IMR-90 (cell line): Measurements from ENCODE around the gene COA6. TPM values are rescaled to one million over a fixed set of nuclear protein-coding genes. Genes with fewer than 3 reads are reported as not detected.

ENCODE experiments used
- ATAC-seq: fragments of 200-7000 bp; cut with Tn5 transposase; 2 replicates; pipeline ENCODE4 v1.9.1; 2020; ENCODE audit warnings: low read depth, mild to moderate bottlenecking, moderate library complexity
- BruUV-seq: library from RNA; stranded (reverse); fragments of 400-500 nt; replicated peaks from 2 replicates; lab custom pipeline; 2021; lab: Mats Ljungman, UMichigan
- CTCF ChIA-PET: fragments of 300-600 bp; formaldehyde crosslinking; extraction: SDS; loops from one replicate; lab custom pipeline; 2021; ENCODE audit warnings: antibody characterized with exemption; lab: Yijun Ruan, JAX
- POLR2A ChIA-PET: fragments of 300-600 bp; sonication (Branson Sonifier 250); formaldehyde crosslinking; loops from one replicate; lab custom pipeline; 2022; ENCODE audit warnings: antibody characterized with exemption; ENCODE audit not compliant: unreplicated experiment; lab: Charles Lee
- DNase-seq: peaks from one replicate; pipeline ENCODE4 v3.0.0; 2013
- H2AFZ ChIP-seq: replicated peaks from 2 replicates; pipeline ENCODE3; 2013; ENCODE audit warnings: low read length, mild to moderate bottlenecking; ENCODE audit not compliant: poor library complexity
- H2AK5ac ChIP-seq: 2 replicates; pipeline ENCODE4 v1.6.1; 2013; ENCODE audit warnings: low read depth, low read length, inconsistent platforms
- H2AK9ac ChIP-seq: replicated peaks from 2 replicates; pipeline ENCODE3; 2013; ENCODE audit warnings: mild to moderate bottlenecking, low read depth, low read length, moderate library complexity; ENCODE audit not compliant: poor library complexity
- H2BK120ac ChIP-seq: 2 replicates; pipeline ENCODE4 v1.6.1; 2013; ENCODE audit warnings: low read depth, low read length, inconsistent platforms
- H2BK15ac ChIP-seq: 3 replicates; pipeline ENCODE4 v1.6.1; 2013; ENCODE audit warnings: low read depth, low read length, inconsistent platforms
- H2BK20ac ChIP-seq: 2 replicates; pipeline ENCODE4 v1.6.1; 2013; ENCODE audit warnings: low read depth, mild to moderate bottlenecking, inconsistent platforms, low read length, moderate library complexity
- H2BK5ac ChIP-seq: 2 replicates; pipeline ENCODE4 v1.6.1; 2013; ENCODE audit warnings: mild to moderate bottlenecking, low read depth, low read length, inconsistent platforms; ENCODE audit not compliant: poor library complexity, severe bottlenecking
- H3K14ac ChIP-seq: replicated peaks from 2 replicates; pipeline ENCODE4 v1.6.1; 2013; ENCODE audit warnings: low read depth, low read length, inconsistent platforms
- H3K18ac ChIP-seq: 2 replicates; pipeline ENCODE4 v1.6.1; 2013; ENCODE audit warnings: low read depth, low read length, control low read depth
- H3K23ac ChIP-seq: 2 replicates; pipeline ENCODE4 v1.6.1; 2013; ENCODE audit warnings: low read depth, low read length, inconsistent platforms
- H3K27ac ChIP-seq: 2 replicates; pipeline ENCODE4 v1.5.1; 2013; ENCODE audit warnings: mild to moderate bottlenecking, control low read depth, low read length; ENCODE audit not compliant: insufficient read depth
- H3K27me3 ChIP-seq: 2 replicates; pipeline ENCODE4 v1.6.1; 2013; ENCODE audit warnings: low read length; ENCODE audit not compliant: control insufficient read depth, insufficient read depth
- H3K36me3 ChIP-seq: 2 replicates; pipeline ENCODE4 v1.6.1; 2013; ENCODE audit warnings: low read length, mixed read lengths; ENCODE audit not compliant: control insufficient read depth, insufficient read depth
- H3K4ac ChIP-seq: 2 replicates; pipeline ENCODE4 v1.6.1; 2013; ENCODE audit warnings: low read depth, low read length, inconsistent platforms
- H3K4me1 ChIP-seq: 2 replicates; pipeline ENCODE4 v1.6.1; 2013; ENCODE audit warnings: low read length, mixed read lengths; ENCODE audit not compliant: control insufficient read depth, insufficient read depth
- H3K4me2 ChIP-seq: 2 replicates; pipeline ENCODE4 v1.6.1; 2013; ENCODE audit warnings: low read depth, mild to moderate bottlenecking, control low read depth, low read length, moderate library complexity
- H3K4me3 ChIP-seq: 2 replicates; pipeline ENCODE4 v1.5.1; 2013; ENCODE audit warnings: low read depth, mild to moderate bottlenecking, control low read depth, low read length, moderate library complexity; ENCODE audit not compliant: insufficient read depth
- H3K56ac ChIP-seq: 2 replicates; pipeline ENCODE4 v1.6.1; 2013; ENCODE audit warnings: low read length, inconsistent platforms; ENCODE audit not compliant: insufficient read depth; ENCODE audit errors: extremely low read depth
- H3K79me1 ChIP-seq, 2 experiments: 2 replicates each; pipeline ENCODE4 v1.6.1; 2013; ENCODE audit warnings: low read length in 2 of 2, inconsistent platforms in 1 of 2, low read depth in 1 of 2
- H3K9ac ChIP-seq: 2 replicates; pipeline ENCODE4 v1.6.1; 2013; ENCODE audit warnings: low read depth, low read length, control low read depth
- H3K9me1 ChIP-seq: 2 replicates; pipeline ENCODE4 v1.6.1; 2013; ENCODE audit warnings: low read length, inconsistent platforms; ENCODE audit not compliant: insufficient read depth
- H3K9me3 ChIP-seq: 2 replicates; pipeline ENCODE4 v1.6.1; 2013; ENCODE audit warnings: low read length; ENCODE audit not compliant: control insufficient read depth, insufficient read depth
- H4K20me1 ChIP-seq: 2 replicates; pipeline ENCODE4 v1.6.1; 2013; ENCODE audit warnings: low read length, inconsistent platforms; ENCODE audit not compliant: insufficient read depth
- H4K5ac ChIP-seq: 2 replicates; pipeline ENCODE4 v1.6.1; 2013; ENCODE audit warnings: mild to moderate bottlenecking, low read depth, low read length, control low read depth
- H4K8ac ChIP-seq, 2 experiments: 2 replicates each; pipeline ENCODE4 v1.6.1; 2013; ENCODE audit warnings: low read depth in 2 of 2, low read length in 2 of 2, control low read depth in 1 of 2, inconsistent platforms in 1 of 2
- H4K91ac ChIP-seq: 2 replicates; pipeline ENCODE4 v1.6.1; 2013; ENCODE audit warnings: low read depth, low read length, inconsistent platforms; ENCODE audit not compliant: insufficient read depth
- MAZ ChIP-seq: IDR thresholded peaks from 2 replicates; pipeline ENCODE4 v1.6.1; 2012; ENCODE audit warnings: low read depth, mild to moderate bottlenecking, low read length, improper control_type of control experiment, moderate library complexity, borderline replicate concordance
- MXI1 ChIP-seq: IDR thresholded peaks from 2 replicates; pipeline ENCODE4 v1.6.1; 2012; ENCODE audit warnings: low read depth, mild to moderate bottlenecking, low read length, moderate library complexity, borderline replicate concordance
- POLR2A ChIP-seq: IDR thresholded peaks from 2 replicates; pipeline ENCODE4 v1.6.1; 2012; ENCODE audit warnings: mild to moderate bottlenecking, low read depth, low read length
- RAD21 ChIP-seq: IDR thresholded peaks from 2 replicates; pipeline ENCODE4 v1.6.1; 2012; ENCODE audit warnings: low read length, improper control_type of control experiment
- WGBS, 2 experiments: methylation state at CpG; one replicate each; pipeline versions ENCODE4 v1.1.5 to v1.1.7; 2013; ENCODE audit warnings: missing lambda C conversion rate in 2 of 2; ENCODE audit not compliant: insufficient read length in 1 of 2; ENCODE audit errors: extremely low coverage in 2 of 2; 5-methylcytosine and 5-hydroxymethylcytosine counted together
- dilution Hi-C: fragments of 300-500 bp; cut with HindIII; formaldehyde crosslinking; loops from one replicate; pipeline ENCODE4 v1.14.3; 2018; ENCODE audit warnings: low sequenced_read_pairs; ENCODE audit not compliant: unreplicated experiment
- in situ Hi-C: fragments of 300-500 bp; cut with MboI; formaldehyde crosslinking; loops from 3 replicates; pipeline ENCODE4 v1.14.3; 2019; ENCODE audit warnings: low sequenced_read_pairs, inconsistent platforms, mixed read lengths
- intact Hi-C: fragments of 100-400 bp; cut with micrococcal nuclease; formaldehyde crosslinking; loops from 2 replicates; pipeline ENCODE4 v1.10.0; 2022
- polyA plus RNA-seq, 3 experiments: library from polyadenylated mRNA; depleted of rRNA; stranded (reverse); fragments of >200 nt; gene quantifications; 2 replicates each; pipeline ENCODE4 v1.2.3, GENCODE V29; 2012; ENCODE audit warnings: low replicate concordance in 1 of 3
- total RNA-seq: library from RNA; depleted of rRNA; stranded (reverse); fragments of >200 nt; gene quantifications from 2 replicates; pipeline ENCODE4 v1.2.3, GENCODE V29; 2012

Gene COA6
- total and polyA plus RNA-seq, 2 of the 4 experiments (the other 2 are of a cell fraction), result 6.8 to 14.3 TPM

DNA sequence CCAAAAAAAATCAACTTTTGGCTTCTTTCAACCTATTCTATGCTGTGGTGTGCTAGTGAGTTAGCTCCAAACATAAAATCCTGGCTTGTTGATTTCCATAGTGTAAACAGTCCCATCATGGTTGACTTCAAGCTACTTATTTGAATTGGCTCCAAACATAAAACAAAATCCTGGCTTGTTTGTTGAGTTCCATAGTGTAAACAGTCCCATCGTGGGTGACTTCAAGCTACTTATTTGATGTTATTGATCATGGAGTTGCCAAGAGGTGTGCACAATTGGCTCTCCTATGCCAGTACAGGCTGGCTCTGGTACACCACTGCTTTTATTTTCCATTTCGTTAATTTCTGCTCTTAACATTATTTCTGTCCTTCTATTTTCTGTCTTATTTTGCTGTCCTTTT is 1.8 kb upstream of the COA6 start:
- Histone ChIP-seq H3K18ac (no peak overlapping the region), H2AK9ac (no peak overlapping the region), H2BK20ac (no peak overlapping the region), H3K9me1 (0 out of 2 replicates have a peak, but pooled peaks cover 2% of the 10 kb centered on the region), H3K23ac (no peak overlapping the region), H2BK5ac (no peak overlapping the region), H3K56ac (no peak overlapping the region), H3K4me3 (no peak overlapping the region), H3K4ac (no peak overlapping the region), H3K4me2 (no peak overlapping the region), H4K91ac (no peak overlapping the region), H4K5ac (peak overlapping the region; percentile 49; the same call in 1 of the 2 replicates), H4K20me1 (no peaks in the 10 kb centered on the region), H3K27ac (no peak overlapping the region), H4K8ac (no peak overlapping the region), H3K36me3 (peaks cover 5% of the 10 kb centered on the region), H2AFZ (no peak overlapping the region), H3K14ac (no peak overlapping the region), H3K9ac (no peak overlapping the region), H2AK5ac (no peak overlapping the region), H3K27me3 (no peaks in the 10 kb centered on the region), H2BK15ac (no peak overlapping the region), H2BK120ac (no peak overlapping the region), H3K79me1 (peaks cover 18 to 30% of the 10 kb centered on the region in 2 experiments; a peak in 3 of 4 replicates), H3K9me3 (no peaks in the 10 kb centered on the region), H3K4me1 (no peaks in the 10 kb centered on the region)
- CTCF ChIA-PET, result no interaction called here
- WGBS, 2 experiments, result no CpG with 5 or more reads among the region's 2 CpGs
- DNase-seq, result no peak
- in situ Hi-C loops, result no loop called here
- POLR2A ChIA-PET, result no interaction called here
- intact Hi-C loops, result loop anchor here (5.0 kb wide), 1 partner anchor 159 kb away; no protein-coding TSS in a partner anchor
- TF ChIP-seq MXI1, result no peak
- no peak for TF ChIP-seq POLR2A
- no peak for TF ChIP-seq RAD21
- no peak for TF ChIP-seq MAZ
- BruUV-seq, result no TSS peak
- dilution Hi-C loops, result no loop called here
- no peak for ATAC-seq
